DND-41 (cell line): Measurements from ENCODE around the gene SAMD4A.
A peak's percentile ranks its signal among the peaks of the same experiment; 100 is the strongest.

ENCODE experiments used
- ATAC-seq: fragments of 200-7000 bp; cut with Tn5 transposase; 3 replicates; pipeline ENCODE4 v1.9.1; 2021; ENCODE audit warnings: low read depth; ENCODE audit not compliant: insufficient read depth
- DNase-seq: peaks from one replicate; pipeline ENCODE4 v3.0.0-alpha.2; 2020
- H2AFZ ChIP-seq: 2 replicates; pipeline ENCODE4 v1.6.0; 2012; ENCODE audit warnings: low read depth, low read length
- H3K27ac ChIP-seq: 2 replicates; pipeline ENCODE4 v1.5.1; 2012; ENCODE audit warnings: low read length, inconsistent platforms
- H3K27me3 ChIP-seq: fragments of 200-600 bp; sonication (generic); 2 replicates; pipeline ENCODE4 v1.6.0; 2012; ENCODE audit warnings: low read length, mild to moderate bottlenecking, inconsistent platforms; ENCODE audit not compliant: insufficient read depth, poor library complexity
- H3K36me3 ChIP-seq: 2 replicates; pipeline ENCODE4 v1.5.1; 2012; ENCODE audit warnings: low read length, inconsistent platforms; ENCODE audit not compliant: insufficient read depth
- H3K4me1 ChIP-seq: 2 replicates; pipeline ENCODE4 v1.5.1; 2012; ENCODE audit warnings: mild to moderate bottlenecking, low read length; ENCODE audit not compliant: insufficient read depth
- H3K4me2 ChIP-seq: 2 replicates; pipeline ENCODE4 v1.6.0; 2012; ENCODE audit warnings: mild to moderate bottlenecking, moderate library complexity, low read length, inconsistent platforms; ENCODE audit not compliant: insufficient read depth
- H3K4me3 ChIP-seq, 2 experiments: fragments of 200-600 bp in 1 of 2; shearing (Covaris generic) in 1 of 2; 2 replicates each; pipeline ENCODE4 v1.5.1; 2012 to 2016; ENCODE audit warnings: inconsistent platforms in 2 of 2, low read length in 2 of 2, mild to moderate bottlenecking in 2 of 2, low read depth in 1 of 2, moderate library complexity in 1 of 2
- H3K79me2 ChIP-seq: 2 replicates; pipeline ENCODE4 v1.6.0; 2012; ENCODE audit warnings: low read length, inconsistent platforms; ENCODE audit not compliant: insufficient read depth
- H3K9ac ChIP-seq: 2 replicates; pipeline ENCODE4 v1.6.0; 2012; ENCODE audit warnings: low read depth, mild to moderate bottlenecking, inconsistent platforms, low read length, moderate library complexity
- H3K9me3 ChIP-seq: 2 replicates; pipeline ENCODE4 v1.5.1; 2012; ENCODE audit warnings: low read length, moderate library complexity, mild to moderate bottlenecking, inconsistent platforms; ENCODE audit not compliant: insufficient read depth, severe bottlenecking
- H4K20me1 ChIP-seq: 2 replicates; pipeline ENCODE4 v1.6.0; 2012; ENCODE audit warnings: low read length; ENCODE audit not compliant: insufficient read depth
- EZH2 ChIP-seq: IDR thresholded peaks from 3 replicates; pipeline ENCODE4 v1.6.1; 2012; ENCODE audit warnings: borderline replicate concordance, low read depth, mild to moderate bottlenecking, moderate library complexity, low read length, inconsistent platforms; ENCODE audit not compliant: severe bottlenecking
- TF ChIP-seq, protein P1 (sequence below): IDR thresholded peaks from 2 replicates; pipeline ENCODE4 v1.5.1; 2012; ENCODE audit warnings: borderline replicate concordance, low read length, moderate library complexity, mild to moderate bottlenecking; ENCODE audit not compliant: poor library complexity, severe bottlenecking; ENCODE audit errors: extremely low read depth

Gene SAMD4A

DNA sequence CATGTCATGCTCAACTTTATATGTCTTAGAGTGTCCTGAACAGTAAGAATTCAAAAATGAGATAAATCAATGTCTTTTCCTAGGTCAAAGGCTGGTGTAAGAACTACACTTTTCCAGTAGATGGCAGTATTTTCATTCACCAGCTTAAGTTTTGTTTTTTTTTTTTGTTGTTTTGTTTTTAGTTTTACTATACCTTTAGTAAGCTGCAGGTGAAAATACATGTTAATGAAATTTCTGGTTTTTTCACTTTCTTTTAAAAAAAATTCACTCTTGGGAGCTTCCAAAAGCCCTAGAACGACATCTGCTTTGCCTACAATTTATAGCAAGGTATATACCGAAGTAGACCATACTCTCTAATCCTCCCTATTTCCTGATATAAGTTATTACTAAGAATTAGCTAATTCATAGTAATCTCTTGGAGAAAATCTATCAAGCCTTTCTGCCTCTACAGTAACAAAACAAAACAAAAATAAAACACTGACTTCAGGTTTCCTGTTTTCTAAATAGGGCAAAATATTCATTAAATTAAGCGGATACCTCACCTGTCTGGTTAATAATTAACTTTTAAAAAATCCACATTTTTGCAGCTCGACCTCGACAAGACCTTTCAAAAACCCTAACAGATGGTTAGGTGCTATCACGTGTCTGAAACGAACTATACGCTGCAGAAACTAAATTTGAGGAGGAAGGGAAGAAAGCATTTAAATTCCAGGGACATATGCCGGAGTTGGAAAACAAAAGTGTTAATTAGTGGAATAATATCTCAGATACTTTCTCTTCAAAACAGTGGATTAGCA is 2.7 kb upstream of the SAMD4A start:
- Histone ChIP-seq H3K27me3 (peaks cover 55% of the 10 kb centered on the region), H2AFZ (no peak overlapping the region), H3K36me3 (no peaks in the 10 kb centered on the region), H3K79me2 (no peaks in the 10 kb centered on the region), H3K4me1 (peaks cover 34% of the 10 kb centered on the region), H3K9ac (no peak overlapping the region), H3K4me3 (no peak overlapping the region), H4K20me1 (peaks cover 9% of the 10 kb centered on the region), H3K9me3 (no peaks in the 10 kb centered on the region), H3K27ac (no peak overlapping the region), H3K4me2 (no peak overlapping the region)
- ATAC-seq (no peak), DNase-seq (no peak)
- TF ChIP-seq EZH2, result no peak
- TF ChIP-seq, protein P1, sequence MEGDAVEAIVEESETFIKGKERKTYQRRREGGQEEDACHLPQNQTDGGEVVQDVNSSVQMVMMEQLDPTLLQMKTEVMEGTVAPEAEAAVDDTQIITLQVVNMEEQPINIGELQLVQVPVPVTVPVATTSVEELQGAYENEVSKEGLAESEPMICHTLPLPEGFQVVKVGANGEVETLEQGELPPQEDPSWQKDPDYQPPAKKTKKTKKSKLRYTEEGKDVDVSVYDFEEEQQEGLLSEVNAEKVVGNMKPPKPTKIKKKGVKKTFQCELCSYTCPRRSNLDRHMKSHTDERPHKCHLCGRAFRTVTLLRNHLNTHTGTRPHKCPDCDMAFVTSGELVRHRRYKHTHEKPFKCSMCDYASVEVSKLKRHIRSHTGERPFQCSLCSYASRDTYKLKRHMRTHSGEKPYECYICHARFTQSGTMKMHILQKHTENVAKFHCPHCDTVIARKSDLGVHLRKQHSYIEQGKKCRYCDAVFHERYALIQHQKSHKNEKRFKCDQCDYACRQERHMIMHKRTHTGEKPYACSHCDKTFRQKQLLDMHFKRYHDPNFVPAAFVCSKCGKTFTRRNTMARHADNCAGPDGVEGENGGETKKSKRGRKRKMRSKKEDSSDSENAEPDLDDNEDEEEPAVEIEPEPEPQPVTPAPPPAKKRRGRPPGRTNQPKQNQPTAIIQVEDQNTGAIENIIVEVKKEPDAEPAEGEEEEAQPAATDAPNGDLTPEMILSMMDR, result peak; percentile 89

DNA sequence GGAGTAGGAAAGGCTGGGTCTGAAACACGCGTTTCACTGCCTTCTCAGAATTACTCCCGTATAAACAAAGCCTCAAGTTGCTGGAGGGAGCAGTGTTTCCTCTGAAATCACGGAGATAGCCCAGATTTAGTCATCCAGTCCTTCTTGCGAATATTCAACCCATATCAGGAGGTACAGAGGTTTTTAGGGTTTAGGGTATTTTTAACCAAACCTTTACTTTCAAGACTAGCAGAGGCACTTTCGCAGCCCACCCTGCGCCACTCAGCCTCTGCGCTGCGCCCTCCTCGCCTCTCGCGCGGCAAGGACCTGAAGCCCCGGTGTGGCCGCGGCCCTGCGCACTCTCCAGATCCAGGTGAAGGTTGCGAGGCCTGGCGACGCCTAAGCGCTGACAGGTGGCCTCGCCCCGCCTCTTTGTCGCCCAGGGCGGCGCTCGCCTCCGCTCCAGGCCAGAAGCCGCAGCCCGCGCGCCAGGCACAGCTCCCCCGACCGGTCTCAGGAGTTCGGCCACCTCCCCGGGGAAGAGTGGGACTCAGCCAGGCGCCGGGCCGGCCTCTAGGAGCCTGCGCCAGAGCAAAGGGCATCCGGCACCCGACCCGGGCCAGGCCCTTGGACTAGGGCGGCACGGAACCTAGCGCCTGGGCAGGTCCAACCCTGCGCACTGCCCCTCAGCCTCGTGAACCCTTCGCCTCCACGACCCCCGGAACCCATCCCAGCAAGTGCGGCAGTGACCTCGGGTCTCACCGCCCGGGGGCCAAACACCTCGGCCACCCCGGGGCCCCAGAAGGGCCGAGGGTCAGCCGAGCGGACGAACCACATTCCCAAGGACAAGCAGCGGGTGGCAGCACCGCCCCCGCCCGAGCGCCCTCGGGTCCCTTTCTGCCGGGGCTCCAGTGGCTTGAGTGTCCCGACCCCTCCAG is 1.8 kb upstream of the SAMD4A start:
- Histone ChIP-seq H3K36me3 (no peaks in the 10 kb centered on the region), H3K4me2 (peak overlapping the region; percentile 98), H3K9me3 (no peaks in the 10 kb centered on the region), H3K79me2 (no peaks in the 10 kb centered on the region), H3K27me3 (peaks cover 63% of the 10 kb centered on the region), H4K20me1 (peaks cover 10% of the 10 kb centered on the region), H3K27ac (no peak overlapping the region), H2AFZ (no peak overlapping the region), H3K4me3 (peak overlapping the region in 1 of 2 experiments; percentile 81; a peak in 1 of 4 replicates), H3K9ac (no peak overlapping the region), H3K4me1 (peaks cover 34% of the 10 kb centered on the region)
- DNase-seq (no peak), ATAC-seq (no peak)
- TF ChIP-seq, protein P1, result no peak
- no peak for TF ChIP-seq EZH2

DNA sequence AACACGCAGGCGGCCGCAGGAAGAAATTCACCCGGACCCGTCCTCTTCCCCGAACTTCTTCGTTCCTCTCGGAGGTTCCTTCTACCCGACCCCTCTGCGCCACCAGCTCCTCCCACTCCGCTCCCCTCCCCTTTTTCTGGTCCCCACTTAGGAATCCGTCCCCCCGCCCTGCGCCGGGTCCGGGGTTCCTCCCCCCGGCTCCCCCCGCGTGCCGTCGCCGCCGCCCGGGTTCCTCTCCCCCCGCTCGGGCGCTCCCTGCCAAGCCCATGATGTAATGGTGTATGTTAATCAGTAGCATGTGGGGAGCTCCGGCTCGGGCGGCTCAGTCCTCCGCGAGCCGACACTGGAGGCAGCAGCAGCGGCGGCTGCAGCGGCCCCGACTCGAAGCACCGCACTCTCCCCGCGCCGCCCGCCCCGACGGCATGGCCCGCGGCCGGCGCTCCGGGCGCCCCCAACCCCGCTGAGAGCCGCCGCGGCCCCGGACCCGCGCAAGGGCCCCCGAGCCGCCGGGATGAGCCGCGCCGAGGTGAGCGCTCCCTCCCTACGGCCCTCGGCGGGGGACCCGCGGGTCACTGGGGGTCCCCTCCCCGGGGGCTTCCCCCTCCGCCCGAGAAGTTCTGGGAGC is 1.0 kb upstream of the SAMD4A start:
- Histone ChIP-seq H3K36me3 (no peaks in the 10 kb centered on the region), H2AFZ (peak overlapping the region; percentile 74; the same call in 1 of the 2 replicates), H3K4me2 (peak overlapping the region; percentile 98), H3K27me3 (peaks cover 64% of the 10 kb centered on the region), H4K20me1 (peaks cover 10% of the 10 kb centered on the region), H3K4me1 (peaks cover 34% of the 10 kb centered on the region), H3K9ac (peak overlapping the region; percentile 53), H3K9me3 (no peaks in the 10 kb centered on the region), H3K79me2 (no peaks in the 10 kb centered on the region), H3K27ac (no peak overlapping the region), H3K4me3 (peak overlapping the region in 1 of 2 experiments; percentile 81; a peak in 3 of 4 replicates)
- ATAC-seq (peak; percentile 49), DNase-seq (peak; percentile 59)
- TF ChIP-seq, protein P1, result no peak
- peak; percentile 78 for TF ChIP-seq EZH2
